Measurements from ENCODE around the gene MICAL2.

- TF ChIP-seq SIN3A (IDR thresholded peaks at IDR 0.05; ENCODE audit: borderline replicate concordance, insufficient read depth, low read length), result no peak
- TF ChIP-seq POLR2AphosphoS5 (IDR thresholded peaks at IDR 0.05; ENCODE audit: low read depth, low read length), result no peak
Measured at GRCh38 chr11:12165237-12165875, 55.0 kb downstream of the MICAL2 start.

Data from PFSK-1 (cell line).